Left ventricle myocardium inferior (tissue), 1 donor: ENCODE measurements around the gene HSPA1L. TPM values are rescaled to one million over a fixed set of nuclear protein-coding genes. Genes with fewer than 3 reads are reported as not detected.

ENCODE experiments used
- DNase-seq: peaks from one replicate; pipeline ENCODE4 v3.0.0-alpha.2; 2020
- H3K27ac ChIP-seq: fragments of 200-600 bp; replicated peaks from 2 replicates; pipeline ENCODE4 v1.8.0; 2021
- H3K27me3 ChIP-seq: fragments of 200-600 bp; 2 replicates; pipeline ENCODE4 v1.8.0; 2021; ENCODE audit warnings: low read depth
- H3K36me3 ChIP-seq: fragments of 200-600 bp; 2 replicates; pipeline ENCODE4 v1.8.0; 2021
- H3K4me1 ChIP-seq: fragments of 200-600 bp; 2 replicates; pipeline ENCODE4 v1.8.0; 2021
- H3K4me3 ChIP-seq: fragments of 200-600 bp; 2 replicates; pipeline ENCODE4 v1.8.0; 2021; ENCODE audit warnings: mild to moderate bottlenecking, moderate library complexity
- H3K9me3 ChIP-seq: fragments of 200-600 bp; replicated peaks from 2 replicates; pipeline ENCODE4 v1.8.0; 2021
- intact Hi-C: fragments of 100-400 bp; cut with micrococcal nuclease; formaldehyde crosslinking; loops from one replicate; pipeline ENCODE4 v1.11.0; 2022
- total RNA-seq: library from RNA; stranded (reverse); fragmentation: NEBNext Ultra II Directional; extraction: Animal tissue kit (Norgen Biotek cat#: 25700); gene quantifications from one replicate; pipeline ENCODE4 v1.2.1, GENCODE V29; 2021
- TF ChIP-seq, protein P1 (sequence below): fragments of 200-600 bp; IDR thresholded peaks from 2 replicates; pipeline ENCODE4 v1.8.0; 2021; ENCODE audit warnings: antibody characterized with exemption, mild to moderate bottlenecking, borderline replicate concordance
- donor health status: DM: no; HTN: yes; CAD: no; lungs with severe emphysema.

HSPA1L gene
- total RNA-seq, 1 donor from 2014 or later = 2.2 TPM

DNA sequence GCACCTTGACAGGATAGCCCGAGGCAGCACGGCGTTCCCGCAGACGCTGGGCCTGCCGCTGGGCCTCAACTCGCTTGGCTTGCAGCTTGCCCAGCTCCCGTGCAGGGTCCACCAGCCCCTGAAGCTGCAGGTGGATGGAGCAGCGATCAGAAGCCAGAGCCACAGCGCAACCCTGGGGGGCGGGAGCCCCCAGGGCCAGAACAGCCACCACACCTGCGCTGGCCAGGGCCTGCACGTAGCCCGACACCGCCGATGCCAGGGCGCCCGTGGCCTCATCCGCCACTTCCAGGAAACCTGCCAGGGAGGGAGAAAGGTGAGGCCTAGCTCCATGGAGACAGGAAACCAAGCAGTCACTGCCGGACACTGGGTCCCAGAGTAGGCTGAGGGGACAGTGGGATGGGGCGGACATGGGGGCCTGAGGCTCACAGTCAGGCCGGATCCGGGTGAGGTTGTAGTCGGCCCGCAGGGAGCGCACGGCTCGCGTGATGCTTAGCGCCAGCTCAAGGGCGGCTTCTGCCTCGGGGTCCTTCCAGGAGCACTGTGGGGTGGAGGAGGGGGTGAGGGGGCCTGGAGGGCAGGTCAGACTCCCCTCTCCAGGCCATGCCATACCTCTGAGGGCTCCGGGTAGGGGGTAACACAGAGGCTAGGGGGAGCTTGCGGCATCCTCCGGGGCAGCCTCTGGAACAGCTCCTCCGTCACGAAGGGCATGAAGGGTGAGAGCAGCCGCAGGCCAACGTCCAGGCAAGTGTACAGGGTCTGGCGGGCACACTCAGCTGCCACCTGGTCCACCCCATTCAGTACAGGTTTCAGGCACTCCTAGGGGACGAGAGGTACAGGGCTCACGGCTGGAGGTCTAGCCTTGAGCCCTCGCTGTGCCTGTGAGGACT lies 35.8 kb downstream of the HSPA1L start:
- Histone ChIP-seq H3K27ac (no peak overlapping the region), H3K36me3 (peaks cover 58% of the 10 kb centered on the region), H3K4me3 (no peak overlapping the region), H3K4me1 (peaks cover 15% of the 10 kb centered on the region), H3K9me3 (no peaks in the 10 kb centered on the region), H3K27me3 (no peaks in the 10 kb centered on the region)
- no peak for DNase-seq
- intact Hi-C loops = no loop called here
- TF ChIP-seq, protein P1, sequence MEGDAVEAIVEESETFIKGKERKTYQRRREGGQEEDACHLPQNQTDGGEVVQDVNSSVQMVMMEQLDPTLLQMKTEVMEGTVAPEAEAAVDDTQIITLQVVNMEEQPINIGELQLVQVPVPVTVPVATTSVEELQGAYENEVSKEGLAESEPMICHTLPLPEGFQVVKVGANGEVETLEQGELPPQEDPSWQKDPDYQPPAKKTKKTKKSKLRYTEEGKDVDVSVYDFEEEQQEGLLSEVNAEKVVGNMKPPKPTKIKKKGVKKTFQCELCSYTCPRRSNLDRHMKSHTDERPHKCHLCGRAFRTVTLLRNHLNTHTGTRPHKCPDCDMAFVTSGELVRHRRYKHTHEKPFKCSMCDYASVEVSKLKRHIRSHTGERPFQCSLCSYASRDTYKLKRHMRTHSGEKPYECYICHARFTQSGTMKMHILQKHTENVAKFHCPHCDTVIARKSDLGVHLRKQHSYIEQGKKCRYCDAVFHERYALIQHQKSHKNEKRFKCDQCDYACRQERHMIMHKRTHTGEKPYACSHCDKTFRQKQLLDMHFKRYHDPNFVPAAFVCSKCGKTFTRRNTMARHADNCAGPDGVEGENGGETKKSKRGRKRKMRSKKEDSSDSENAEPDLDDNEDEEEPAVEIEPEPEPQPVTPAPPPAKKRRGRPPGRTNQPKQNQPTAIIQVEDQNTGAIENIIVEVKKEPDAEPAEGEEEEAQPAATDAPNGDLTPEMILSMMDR = no peak

DNA sequence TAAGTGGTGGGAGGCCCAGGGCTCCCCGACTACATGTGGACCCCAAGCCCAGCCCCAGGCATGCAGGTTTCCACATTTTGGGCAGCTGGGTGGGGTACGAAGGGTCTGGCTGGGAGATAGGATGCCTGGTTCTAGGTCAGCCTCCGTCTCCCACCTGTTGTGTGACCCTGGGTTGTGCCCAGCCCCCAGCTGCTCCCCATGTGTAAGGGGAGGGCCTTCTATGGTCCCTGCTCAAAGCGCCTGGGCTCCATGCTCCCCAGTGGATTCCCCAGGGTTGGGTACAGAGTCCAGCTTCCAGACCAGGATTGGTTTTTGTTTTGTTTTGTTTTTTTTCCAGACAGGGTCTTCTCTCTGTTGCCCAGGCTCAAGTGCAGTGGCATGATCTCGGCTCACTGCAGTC lies 36.9 kb downstream of the HSPA1L start:
- Histone ChIP-seq H3K9me3 (no peaks in the 10 kb centered on the region), H3K4me3 (no peak overlapping the region), H3K27me3 (no peaks in the 10 kb centered on the region), H3K4me1 (peaks cover 15% of the 10 kb centered on the region), H3K36me3 (peaks cover 50% of the 10 kb centered on the region), H3K27ac (peak overlapping the region; percentile 85)
- DNase-seq = no peak
- intact Hi-C loops = no loop called here
- TF ChIP-seq, protein P1 = no peak

DNA sequence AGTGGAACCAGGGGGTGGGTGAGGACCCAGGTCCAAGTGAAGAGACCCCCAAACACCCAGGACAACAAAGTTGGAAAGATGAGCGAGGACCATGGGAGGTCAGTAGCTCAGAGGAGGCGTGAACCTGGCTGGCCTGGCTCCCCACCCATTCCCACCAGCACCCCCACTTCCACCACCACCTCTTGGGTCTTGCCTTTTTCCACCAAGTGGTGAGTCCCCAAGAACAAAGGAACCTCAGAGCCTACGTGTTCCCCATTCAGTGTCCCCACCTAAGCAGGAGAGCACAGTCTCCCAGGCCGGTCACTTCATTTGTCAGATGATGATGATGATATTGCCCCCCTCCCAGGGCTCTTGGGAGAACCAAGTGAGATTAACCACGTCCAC lies 37.4 kb downstream of the HSPA1L start:
- intact Hi-C loops = no loop called here
- no peak overlapping the region for H3K4me3 ChIP-seq
- TF ChIP-seq, protein P1 = no peak
- no peaks in the 10 kb centered on the region for H3K27me3 ChIP-seq
- DNase-seq = no peak
- H3K36me3 ChIP-seq = peaks cover 44% of the 10 kb centered on the region
- H3K27ac ChIP-seq = peak overlapping the region; percentile 85
- H3K9me3 ChIP-seq = no peaks in the 10 kb centered on the region
- H3K4me1 ChIP-seq = peaks cover 18% of the 10 kb centered on the region

DNA sequence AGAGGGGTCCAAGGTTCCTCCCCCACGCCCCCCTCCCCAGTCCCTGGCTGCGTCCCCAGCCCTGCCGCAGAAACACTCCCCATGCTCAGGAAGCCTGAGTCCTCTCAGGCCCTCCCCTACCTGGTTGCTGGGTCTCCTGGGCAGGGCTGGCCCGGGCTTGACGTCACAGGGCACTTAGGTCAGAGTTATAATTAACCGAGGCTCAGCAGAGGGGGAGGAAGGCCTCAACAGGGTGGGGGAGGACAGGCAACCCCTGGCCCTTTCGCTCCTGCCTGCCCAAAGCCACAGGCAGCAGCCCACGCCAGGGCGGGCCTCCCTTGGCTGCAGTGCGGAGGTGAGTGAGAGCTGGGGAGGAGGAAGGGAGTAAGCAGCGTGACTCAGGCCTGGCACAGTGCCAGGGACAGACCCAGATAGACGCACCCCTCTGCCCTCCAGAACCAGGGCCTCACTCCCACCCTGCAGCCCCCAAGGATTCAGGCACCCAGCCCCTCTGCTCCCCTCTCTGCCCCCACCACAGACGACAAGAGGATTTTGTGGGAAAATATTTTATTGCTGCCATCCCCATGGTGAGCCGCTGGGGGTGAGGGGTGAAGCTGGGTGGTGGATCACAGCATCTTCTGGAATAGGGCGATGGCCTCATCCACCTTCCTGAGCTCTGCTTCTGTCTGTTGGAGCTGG lies 38.0 kb downstream of the HSPA1L start, which contains the start of gene VWA7:
Gene VWA7, minus strand, starts transcription at position 340 of the 678 bp plus-strand sequence. CDS start 549 bp downstream, outside the sequence.
- peak within 1 kb of the TSS; percentile 85 for H3K27ac ChIP-seq
- TF ChIP-seq, protein P1 = no peak
- peak within 1 kb of the TSS; percentile 57 for H3K4me3 ChIP-seq
- H3K4me1 ChIP-seq = peaks cover 18% of the 10 kb centered on the region
- no peaks in the 10 kb centered on the region for H3K27me3 ChIP-seq
- intact Hi-C loops = no loop called here
- DNase-seq = peak; percentile 68
- H3K36me3 ChIP-seq = peaks cover 39% of the 10 kb centered on the region
- H3K9me3 ChIP-seq = no peaks in the 10 kb centered on the region

DNA sequence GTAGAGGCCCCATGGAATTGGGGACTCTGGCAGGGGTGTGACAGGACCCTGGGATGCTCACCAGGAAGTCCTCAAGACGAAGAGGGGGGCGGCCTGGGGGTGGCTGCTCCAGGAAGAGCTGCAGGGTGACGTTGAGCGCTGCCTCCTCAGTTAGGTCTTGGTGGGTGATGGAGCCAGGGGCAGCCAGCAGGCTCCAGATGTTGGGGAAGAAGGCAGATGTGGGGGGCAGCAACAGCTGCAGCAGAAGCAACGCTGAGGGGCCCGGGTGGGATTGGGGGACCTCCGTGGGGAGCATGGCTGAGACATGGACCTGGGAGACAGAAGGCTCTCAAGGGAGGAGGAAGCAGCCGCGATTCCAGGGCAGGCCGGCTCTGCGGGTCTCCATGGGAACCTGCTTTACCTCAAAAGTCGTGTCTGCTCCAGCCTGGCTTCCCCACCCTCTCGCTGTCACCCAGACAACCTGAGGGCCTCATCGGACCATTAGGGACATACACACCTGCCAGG lies 38.5 kb downstream of the HSPA1L start:
- no peak for DNase-seq
- H3K27ac ChIP-seq = peak overlapping the region; percentile 85
- H3K27me3 ChIP-seq = no peaks in the 10 kb centered on the region
- H3K9me3 ChIP-seq = no peaks in the 10 kb centered on the region
- TF ChIP-seq, protein P1 = no peak
- peaks cover 18% of the 10 kb centered on the region for H3K4me1 ChIP-seq
- intact Hi-C loops = no loop called here
- peaks cover 33% of the 10 kb centered on the region for H3K36me3 ChIP-seq
- peak overlapping the region; percentile 57 for H3K4me3 ChIP-seq
